Brain microvascular endothelial cell (primary cell): ENCODE results near the gene PGLYRP3.

Source experiments
- DNase-seq: peaks from one replicate; pipeline ENCODE4 v3.0.0-alpha.2; 2020
- H3K27ac ChIP-seq: fragments of 250-450 bp; sonication (Bioruptor Pico); 2 replicates; pipeline ENCODE4 v1.5.1; 2020; ENCODE audit warnings: mild to moderate bottlenecking, moderate library complexity
- H3K27me3 ChIP-seq: fragments of 250-450 bp; sonication (Bioruptor Pico); replicated peaks from 2 replicates; pipeline ENCODE4 v1.5.1; 2020; ENCODE audit warnings: mild to moderate bottlenecking
- H3K36me3 ChIP-seq: fragments of 250-450 bp; sonication (Bioruptor Pico); replicated peaks from 2 replicates; pipeline ENCODE4 v1.5.1; 2020; ENCODE audit warnings: mild to moderate bottlenecking
- H3K4me3 ChIP-seq: 2 replicates; pipeline ENCODE4 v1.5.1; 2011; ENCODE audit warnings: low read depth, mild to moderate bottlenecking, control low read depth, low read length, moderate library complexity
- in situ Hi-C: cut with HindIII; loops from 2 replicates; pipeline ENCODE4 v1.10.0; 2017; ENCODE audit warnings: low sequenced_read_pairs, low pct_ligation_motif_present
- TF ChIP-seq, protein P1 (sequence below): IDR thresholded peaks from 2 replicates; pipeline ENCODE4 v1.5.1; 2011; ENCODE audit warnings: low read depth, mild to moderate bottlenecking, moderate library complexity, low read length, control low read depth, inconsistent platforms; ENCODE audit errors: missing control alignments

The PGLYRP3 gene

DNA sequence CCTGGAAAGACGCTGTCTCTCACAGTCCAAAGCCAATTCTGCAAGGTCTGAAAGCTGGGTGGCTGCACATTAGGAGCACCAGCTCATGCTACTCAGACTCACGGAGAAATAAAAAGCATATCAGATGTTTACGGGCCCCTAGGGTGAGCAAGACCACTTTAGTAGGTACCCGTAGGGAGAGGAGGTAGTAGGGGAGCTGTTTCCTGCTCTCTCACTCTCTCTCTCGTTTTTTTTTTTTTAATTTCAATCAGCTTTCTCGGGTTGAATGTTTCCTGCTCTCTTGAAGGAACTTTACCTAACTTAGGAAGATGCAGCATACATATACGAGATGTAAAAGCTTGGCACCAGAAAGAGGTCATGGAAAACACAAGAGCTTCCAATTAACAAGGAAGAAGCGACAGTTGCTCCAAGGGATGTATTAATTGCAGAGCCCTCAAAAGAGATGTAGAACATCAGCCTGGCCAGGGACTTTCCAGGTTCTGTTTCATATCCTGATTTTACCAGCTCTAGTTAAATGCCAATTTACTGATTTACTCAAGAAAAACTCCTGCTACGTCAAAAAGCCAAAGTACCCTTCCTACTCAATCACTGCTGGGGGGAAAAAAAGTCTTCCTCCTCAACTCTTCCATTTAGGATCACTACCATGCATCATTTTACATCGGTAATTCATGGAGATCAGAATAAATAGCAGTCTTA is 50.1 kb downstream of the PGLYRP3 start:
- in situ Hi-C loops: no loop called here
- H3K27me3 ChIP-seq: peaks cover 34% of the 10 kb centered on the region

DNA sequence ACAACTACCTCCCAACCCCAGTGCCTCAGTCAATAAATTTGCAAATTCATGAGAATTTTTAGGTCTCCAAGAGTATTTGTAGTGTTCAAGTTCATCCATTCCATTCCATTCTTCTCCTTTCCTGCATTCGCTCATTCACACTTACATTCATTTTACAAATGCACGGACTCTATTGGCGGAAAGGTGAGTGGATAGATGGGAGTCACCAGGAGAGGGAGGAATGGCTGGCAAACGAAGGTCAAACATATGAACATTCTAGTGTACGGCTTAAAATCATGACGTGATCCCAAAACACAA is 50.7 kb downstream of the PGLYRP3 start:
- TF ChIP-seq, protein P1, sequence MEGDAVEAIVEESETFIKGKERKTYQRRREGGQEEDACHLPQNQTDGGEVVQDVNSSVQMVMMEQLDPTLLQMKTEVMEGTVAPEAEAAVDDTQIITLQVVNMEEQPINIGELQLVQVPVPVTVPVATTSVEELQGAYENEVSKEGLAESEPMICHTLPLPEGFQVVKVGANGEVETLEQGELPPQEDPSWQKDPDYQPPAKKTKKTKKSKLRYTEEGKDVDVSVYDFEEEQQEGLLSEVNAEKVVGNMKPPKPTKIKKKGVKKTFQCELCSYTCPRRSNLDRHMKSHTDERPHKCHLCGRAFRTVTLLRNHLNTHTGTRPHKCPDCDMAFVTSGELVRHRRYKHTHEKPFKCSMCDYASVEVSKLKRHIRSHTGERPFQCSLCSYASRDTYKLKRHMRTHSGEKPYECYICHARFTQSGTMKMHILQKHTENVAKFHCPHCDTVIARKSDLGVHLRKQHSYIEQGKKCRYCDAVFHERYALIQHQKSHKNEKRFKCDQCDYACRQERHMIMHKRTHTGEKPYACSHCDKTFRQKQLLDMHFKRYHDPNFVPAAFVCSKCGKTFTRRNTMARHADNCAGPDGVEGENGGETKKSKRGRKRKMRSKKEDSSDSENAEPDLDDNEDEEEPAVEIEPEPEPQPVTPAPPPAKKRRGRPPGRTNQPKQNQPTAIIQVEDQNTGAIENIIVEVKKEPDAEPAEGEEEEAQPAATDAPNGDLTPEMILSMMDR: no peak
- H3K4me3 ChIP-seq: no peak overlapping the region
- no peak for DNase-seq
- in situ Hi-C loops: no loop called here
- H3K27me3 ChIP-seq: peaks cover 34% of the 10 kb centered on the region
- H3K27ac ChIP-seq: no peak overlapping the region
- no peaks in the 10 kb centered on the region for H3K36me3 ChIP-seq

More for the DNA sequence above, 50.1 kb downstream of the PGLYRP3 start:
- TF ChIP-seq, protein P1: no peak
- no peak for DNase-seq
- Histone ChIP-seq H3K36me3 (no peaks in the 10 kb centered on the region), H3K27ac (no peak overlapping the region), H3K4me3 (no peak overlapping the region)

DNA sequence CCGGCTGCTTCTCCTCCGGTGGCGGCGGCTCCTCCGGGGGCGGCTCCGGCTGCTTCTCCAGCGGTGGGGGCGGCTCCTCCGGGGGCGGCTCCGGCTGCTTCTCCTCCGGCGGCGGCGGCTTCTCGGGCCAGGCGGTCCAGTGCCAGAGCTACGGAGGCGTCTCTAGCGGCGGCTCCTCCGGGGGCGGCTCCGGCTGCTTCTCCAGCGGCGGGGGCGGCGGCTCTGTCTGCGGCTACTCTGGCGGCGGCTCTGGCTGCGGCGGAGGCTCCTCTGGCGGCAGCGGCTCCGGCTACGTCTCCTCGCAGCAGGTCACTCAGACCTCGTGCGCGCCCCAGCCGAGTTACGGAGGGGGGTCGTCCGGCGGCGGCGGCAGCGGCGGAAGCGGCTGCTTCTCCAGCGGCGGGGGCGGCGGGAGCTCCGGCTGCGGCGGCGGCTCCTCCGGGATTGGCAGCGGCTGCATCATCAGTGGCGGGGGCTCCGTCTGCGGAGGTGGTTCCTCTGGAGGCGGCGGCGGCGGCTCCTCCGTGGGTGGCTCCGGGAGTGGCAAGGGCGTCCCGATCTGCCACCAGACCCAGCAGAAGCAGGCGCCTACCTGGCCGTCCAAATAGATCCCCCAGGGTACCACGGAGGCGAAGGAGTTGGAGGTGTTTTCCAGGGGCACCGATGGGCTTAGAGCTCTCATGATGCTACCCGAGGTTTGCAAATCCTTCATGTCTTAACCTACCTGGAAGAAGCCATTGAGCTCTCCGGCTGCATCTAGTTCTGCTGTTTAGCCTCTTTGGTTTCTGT is 51.3 kb downstream of the PGLYRP3 start:
- peaks cover 34% of the 10 kb centered on the region for H3K27me3 ChIP-seq
- TF ChIP-seq, protein P1: no peak
- DNase-seq: peak; percentile 2
- peak overlapping the region; percentile 26 for H3K4me3 ChIP-seq
- no peaks in the 10 kb centered on the region for H3K36me3 ChIP-seq
- H3K27ac ChIP-seq: no peak overlapping the region
- in situ Hi-C loops: no loop called here

- Histone ChIP-seq H3K4me3 (no peak overlapping the region), H3K27me3 (peaks cover 34% of the 10 kb centered on the region), H3K27ac (no peak overlapping the region), H3K36me3 (no peaks in the 10 kb centered on the region)
- TF ChIP-seq, protein P1: no peak
- DNase-seq: no peak
- in situ Hi-C loops: no loop called here
Measured at GRCh38 chr1:153260585-153261280, 52.0 kb downstream of the PGLYRP3 start.

GRCh38 chr1:153259387-153259786 is 53.4 kb downstream of the PGLYRP3 start, which contains the start of gene LORICRIN:
Gene LORICRIN, plus strand, starts transcription at chr1:153259687. Its CDS starts 1,263 bp downstream, at chr1:153260950.
- TF ChIP-seq, protein P1: no peak
- Histone ChIP-seq H3K4me3 (no peak within 1 kb of the TSS), H3K36me3 (no peaks in the 10 kb centered on the region), H3K27me3 (peaks cover 34% of the 10 kb centered on the region), H3K27ac (no peak within 1 kb of the TSS)
- no peak for DNase-seq
- in situ Hi-C loops: no loop called here
